GM21381 (cell line): Measurements from ENCODE around the gene OR7G1.
"Not testable (repeated sequence)": the region's sequence is repeated elsewhere in the genome, so short reads cannot be mapped to it uniquely, and the experiment has no call there.

Source experiments
- ATAC-seq: cut with Tn5 transposase; IDR thresholded peaks from one replicate; pipeline ENCODE4 v1.9.1; 2021; ENCODE audit warnings: mild to moderate bottlenecking, moderate library complexity; ENCODE audit not compliant: unreplicated experiment

Gene OR7G1

GRCh38 chr19:9078651-9079050 is 36.9 kb downstream of the OR7G1 start:
- ATAC-seq: no peak

GRCh38 chr19:9076901-9077300 is 38.7 kb downstream of the OR7G1 start:
- ATAC-seq: no peak

- ATAC-seq: no peak
Measured at GRCh38 chr19:9075064-9075949, 40.3 kb downstream of the OR7G1 start.

- no peak for ATAC-seq
Measured at GRCh38 chr19:9073806-9074205, 41.8 kb downstream of the OR7G1 start.

- ATAC-seq: not testable (repeated sequence)
Measured at GRCh38 chr19:9071720-9072119, 43.8 kb downstream of the OR7G1 start.

- no peak for ATAC-seq
Measured at GRCh38 chr19:9070066-9070465, 45.5 kb downstream of the OR7G1 start.

- no peak for ATAC-seq
Measured at GRCh38 chr19:9065457-9066014, 50.0 kb downstream of the OR7G1 start.
